HL-60 (cell line): ENCODE results near the gene S100A16.

Experiments
- DNase-seq, 2 experiments: peaks; one replicate each; pipeline ENCODE4 v3.0.0-alpha.2; 2010 to 2020; ENCODE audit warnings: low read depth in 1 of 2, low spot score in 1 of 2
- H3K27ac ChIP-seq: fragments of 250-450 bp; sonication (Bioruptor Pico); replicated peaks from 2 replicates; pipeline ENCODE4 v1.5.1; 2020; ENCODE audit warnings: mild to moderate bottlenecking, moderate library complexity
- H3K27me3 ChIP-seq: fragments of 250-450 bp; sonication (Bioruptor Pico); 2 replicates; pipeline ENCODE4 v1.5.1; 2021; ENCODE audit warnings: mild to moderate bottlenecking, moderate library complexity; ENCODE audit not compliant: insufficient read depth, poor library complexity, severe bottlenecking
- H3K4me3 ChIP-seq: replicated peaks from 2 replicates; pipeline ENCODE4 v1.5.1; 2011; ENCODE audit warnings: mild to moderate bottlenecking, control low read depth, low read length; ENCODE audit not compliant: insufficient read depth
- CTCF ChIP-seq: IDR thresholded peaks from one replicate; pipeline ENCODE4 v1.5.1; 2011; ENCODE audit warnings: low read length, control low read depth, inconsistent platforms; ENCODE audit not compliant: insufficient read depth
- GABPA ChIP-seq: IDR thresholded peaks from 2 replicates; pipeline ENCODE4 v1.6.1; 2012; ENCODE audit warnings: low read depth
- POLR2AphosphoS5 ChIP-seq: IDR thresholded peaks from 2 replicates; pipeline ENCODE4 v1.6.1; 2012; ENCODE audit warnings: low read depth
- REST ChIP-seq: IDR thresholded peaks from 2 replicates; pipeline ENCODE4 v1.6.1; 2012; ENCODE audit warnings: low read depth; ENCODE audit not compliant: insufficient replicate concordance
- SPI1 ChIP-seq: IDR thresholded peaks from 2 replicates; pipeline ENCODE4 v1.6.1; 2012; ENCODE audit warnings: low read depth, mild to moderate bottlenecking, borderline replicate concordance

The S100A16 gene

DNA sequence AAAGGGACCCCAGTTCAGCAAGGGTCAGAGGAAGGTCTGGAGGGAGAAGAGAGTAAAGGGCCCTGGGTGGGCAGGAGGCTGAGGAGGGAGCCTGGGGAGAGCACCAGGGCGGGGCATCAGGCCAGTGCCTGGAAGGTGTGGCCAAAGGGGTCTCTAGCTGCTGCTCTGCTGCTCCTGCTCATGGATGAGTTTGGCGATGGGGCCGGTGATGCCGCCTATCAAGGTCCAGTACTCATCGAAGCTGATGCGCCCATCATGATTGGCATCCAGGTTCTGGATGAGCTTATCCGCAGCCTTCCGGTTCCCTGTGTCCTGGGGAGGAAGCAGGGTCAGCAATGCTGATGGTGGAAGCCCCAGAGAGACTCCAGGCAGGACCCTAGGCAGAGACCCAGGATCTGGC is 5.6 kb downstream of the S100A16 start:
- Histone ChIP-seq H3K27ac (no peak overlapping the region), H3K4me3 (no peak overlapping the region), H3K27me3 (no peaks in the 10 kb centered on the region)
- no peak for TF ChIP-seq POLR2AphosphoS5
- no peak for TF ChIP-seq CTCF
- no peak for TF ChIP-seq GABPA
- TF ChIP-seq REST: no peak
- no peak for TF ChIP-seq SPI1
- DNase-seq: no peak

DNA sequence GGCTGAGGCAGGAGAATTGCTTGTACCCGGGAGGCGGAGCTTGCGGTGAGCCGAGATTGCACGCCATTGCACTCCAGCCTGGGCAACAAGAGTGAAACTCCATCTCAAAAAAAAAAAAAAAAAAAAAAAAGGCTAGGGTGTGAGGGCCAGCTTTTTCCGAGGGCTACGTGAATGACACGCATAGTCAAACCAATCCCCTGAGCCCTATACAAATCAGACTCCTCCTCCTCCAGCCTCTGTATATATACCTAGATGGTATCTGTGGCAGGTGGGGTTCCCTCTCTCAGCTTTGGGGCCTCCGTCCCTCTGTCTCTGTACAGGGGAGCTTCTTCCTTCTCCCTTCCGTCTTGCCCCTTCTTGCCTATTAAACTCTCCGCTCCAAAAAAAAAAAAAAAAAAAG is 6.7 kb downstream of the S100A16 start:
- TF ChIP-seq GABPA (no peak), SPI1 (no peak), CTCF (no peak), POLR2AphosphoS5 (no peak), REST (no peak)

GRCh38 chr1:153602749-153603148 is 10.2 kb downstream of the S100A16 start:
- no peaks in the 10 kb centered on the region for H3K27me3 ChIP-seq
- no peak for DNase-seq
- no peak overlapping the region for H3K4me3 ChIP-seq
- no peak for TF ChIP-seq GABPA
- no peak for TF ChIP-seq REST
- TF ChIP-seq SPI1: no peak
- no peak for TF ChIP-seq POLR2AphosphoS5
- no peak for TF ChIP-seq CTCF
- H3K27ac ChIP-seq: no peak overlapping the region

More for the DNA sequence above, 6.7 kb downstream of the S100A16 start:
- H3K27me3 ChIP-seq: no peaks in the 10 kb centered on the region
- no peak overlapping the region for H3K27ac ChIP-seq
- DNase-seq: no peak
- H3K4me3 ChIP-seq: no peak overlapping the region
